SKM-1 treated with dmso at 0.1 percent for 144 hours (cell line): ENCODE results near the gene RPS29.

Experiments
- DNase-seq: peaks from one replicate; lab custom pipeline; 2025; ENCODE audit not compliant: unreplicated experiment; lab: John Stamatoyannopoulos, UW

RPS29 gene

GRCh38 chr14:49553106-49553505 is 33.1 kb downstream of the RPS29 start:
- DNase-seq: no peak

DNA sequence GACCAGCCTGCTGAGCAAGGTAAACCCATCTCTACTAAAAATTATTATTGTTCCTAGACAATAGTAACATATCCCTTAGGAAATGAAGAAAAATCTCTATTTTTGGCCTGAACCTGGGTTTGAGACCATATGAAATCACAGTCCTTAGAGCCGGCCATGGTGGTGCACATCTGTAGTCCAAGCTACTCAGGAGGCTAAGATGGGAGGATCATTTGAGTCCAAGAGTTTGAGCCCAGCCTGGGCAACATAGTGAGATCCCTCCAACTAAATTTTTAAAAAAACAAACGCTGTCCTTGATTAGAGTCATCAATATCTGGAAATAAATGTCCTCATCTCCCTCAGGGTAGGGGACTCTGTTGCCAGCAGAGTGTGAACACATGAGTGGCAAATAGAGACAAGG is 34.6 kb downstream of the RPS29 start:
- no peak for DNase-seq

DNA sequence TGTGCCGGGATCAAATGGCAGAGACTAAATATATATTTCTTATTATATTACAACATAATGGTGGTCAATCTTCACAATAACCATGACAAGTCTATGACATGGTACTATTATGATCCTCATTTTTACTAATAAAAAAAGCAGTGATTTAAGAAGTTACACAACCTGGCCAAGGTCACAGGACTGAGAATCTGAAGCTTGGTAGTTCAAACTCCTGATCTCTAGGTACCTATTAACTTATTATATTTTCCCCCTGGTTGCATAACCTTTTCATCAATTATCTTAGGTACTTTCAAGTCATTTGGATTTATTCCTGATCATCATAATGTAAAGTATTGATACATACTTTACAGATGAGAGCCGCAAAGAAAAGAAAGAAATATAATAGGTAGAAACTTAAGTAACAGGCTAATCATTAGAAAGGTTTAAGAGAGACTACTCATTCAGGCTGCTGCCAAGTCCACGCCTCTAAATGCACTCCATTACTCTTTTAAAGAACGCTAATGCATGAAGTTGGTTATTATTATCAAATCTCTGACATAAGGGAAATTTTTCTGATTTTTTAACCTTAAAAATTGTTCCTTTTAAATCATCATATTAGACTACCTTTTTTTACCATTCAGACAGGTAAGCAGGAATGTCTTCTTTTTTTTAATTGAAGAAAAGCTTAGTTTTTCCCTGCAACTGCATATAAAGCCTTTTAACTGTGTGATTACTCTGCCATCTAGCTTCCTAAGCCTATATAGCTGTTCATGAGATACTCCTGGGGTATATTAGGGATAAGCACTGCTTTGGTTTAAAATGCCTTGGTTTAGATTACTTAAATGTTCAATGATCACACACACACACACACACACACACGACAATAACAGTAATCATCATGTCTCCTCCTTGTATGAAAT is 35.6 kb downstream of the RPS29 start:
- no peak for DNase-seq

- no peak for DNase-seq
Measured at GRCh38 chr14:49549881-49550280, 36.3 kb downstream of the RPS29 start.

DNA sequence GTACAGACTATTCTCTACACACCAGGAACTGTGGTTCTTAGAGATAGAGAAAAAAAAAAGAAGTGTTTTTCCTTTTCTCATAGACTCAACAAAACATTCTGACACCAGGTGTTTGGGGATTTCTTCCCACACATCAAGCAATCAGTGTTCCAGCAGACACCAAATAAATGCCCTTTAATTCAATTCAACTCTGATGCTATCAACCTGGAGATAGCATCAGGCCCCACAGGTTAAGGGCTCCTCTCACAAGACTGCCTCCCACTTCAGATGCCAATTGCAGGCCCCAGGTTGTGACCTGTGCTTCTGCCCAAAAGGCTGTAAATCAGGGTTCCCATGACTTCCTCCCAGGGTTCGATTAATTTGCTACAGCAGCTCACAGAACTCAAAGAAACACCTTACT is 36.7 kb downstream of the RPS29 start:
- no peak for DNase-seq

DNA sequence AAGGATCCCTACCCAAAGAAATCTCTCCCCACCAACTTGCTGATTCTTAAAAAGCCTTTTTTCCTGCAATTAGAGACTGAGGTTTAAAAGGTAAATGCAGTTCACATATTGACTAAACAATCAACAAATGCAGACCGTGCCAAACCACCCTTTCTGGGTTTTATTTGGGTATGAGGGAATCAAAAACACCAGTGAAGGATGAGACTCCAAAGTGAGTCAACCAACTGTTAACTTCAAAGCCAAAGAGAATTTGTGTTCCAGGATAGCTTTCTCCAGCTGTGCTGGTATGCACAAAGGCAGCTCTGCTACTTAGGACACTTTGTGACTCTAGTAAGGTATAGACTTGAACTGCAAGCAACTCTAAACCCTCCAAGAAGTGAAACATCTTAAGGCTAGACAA is 39.4 kb downstream of the RPS29 start:
- DNase-seq: no peak

DNA sequence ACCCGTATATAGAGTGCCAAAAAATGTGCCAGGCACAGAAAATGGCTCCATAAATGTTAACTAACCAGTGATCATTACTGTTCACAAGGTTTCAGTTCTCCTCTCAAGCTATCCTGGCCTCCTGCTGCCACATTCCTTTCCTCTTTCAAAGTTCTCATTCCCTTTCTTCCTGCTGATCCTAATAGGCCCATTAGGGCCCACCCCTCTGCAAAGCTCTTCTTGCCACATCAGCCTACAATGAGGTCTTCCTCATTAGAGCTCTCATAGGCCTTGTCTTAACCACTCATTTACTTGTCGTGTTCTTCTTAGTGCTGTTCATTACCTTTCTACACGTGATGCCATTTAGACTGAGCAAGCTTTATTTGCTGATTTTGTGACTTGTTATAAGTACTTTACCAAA is 40.5 kb downstream of the RPS29 start:
- no peak for DNase-seq

GRCh38 chr14:49545071-49545470 is 41.1 kb downstream of the RPS29 start:
- DNase-seq: no peak

GRCh38 chr14:49541049-49541448 is 45.1 kb downstream of the RPS29 start:
- DNase-seq: no peak

GRCh38 chr14:49538852-49539251 is 47.3 kb downstream of the RPS29 start:
- no peak for DNase-seq
